Non-pigmented ciliary epithelial cell (primary cell): ENCODE data around the gene WDR44.
A peak's percentile ranks its signal among the peaks of the same experiment; 100 is the strongest.
"Not testable (repeated sequence)": the region's sequence is repeated elsewhere in the genome, so short reads cannot be mapped to it uniquely, and the experiment has no call there.

Experiments
- DNase-seq: peaks from one replicate; pipeline ENCODE4 v3.0.0-alpha.2; 2010; ENCODE audit warnings: low read depth

WDR44 gene

DNA sequence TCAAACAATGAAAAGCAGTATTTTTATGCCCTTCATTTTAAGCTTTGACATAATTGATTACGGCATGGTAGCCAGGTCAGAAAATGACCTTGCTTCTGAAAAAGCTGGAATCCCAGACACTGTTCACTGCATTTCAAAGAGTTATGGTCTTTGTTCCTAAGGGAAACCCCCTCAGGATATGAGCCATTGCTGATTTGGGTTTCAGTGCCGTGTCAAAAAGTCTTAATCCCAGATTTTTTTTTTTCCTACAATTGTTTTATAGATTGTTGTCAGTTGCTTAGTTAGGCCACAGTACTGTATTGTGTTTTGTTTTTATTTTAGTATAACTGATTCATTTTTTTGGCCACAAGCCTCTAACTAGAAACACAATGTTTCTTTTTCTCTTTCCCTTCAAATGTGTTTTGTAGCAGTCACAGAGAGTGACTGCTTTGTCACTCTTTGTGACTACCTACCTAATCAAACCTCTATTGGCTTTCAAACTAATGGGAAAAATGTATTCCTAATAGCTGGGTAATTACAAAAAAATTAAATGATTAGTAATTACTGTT, 10.3 kb downstream of the WDR44 start:
- no peak for DNase-seq

DNA sequence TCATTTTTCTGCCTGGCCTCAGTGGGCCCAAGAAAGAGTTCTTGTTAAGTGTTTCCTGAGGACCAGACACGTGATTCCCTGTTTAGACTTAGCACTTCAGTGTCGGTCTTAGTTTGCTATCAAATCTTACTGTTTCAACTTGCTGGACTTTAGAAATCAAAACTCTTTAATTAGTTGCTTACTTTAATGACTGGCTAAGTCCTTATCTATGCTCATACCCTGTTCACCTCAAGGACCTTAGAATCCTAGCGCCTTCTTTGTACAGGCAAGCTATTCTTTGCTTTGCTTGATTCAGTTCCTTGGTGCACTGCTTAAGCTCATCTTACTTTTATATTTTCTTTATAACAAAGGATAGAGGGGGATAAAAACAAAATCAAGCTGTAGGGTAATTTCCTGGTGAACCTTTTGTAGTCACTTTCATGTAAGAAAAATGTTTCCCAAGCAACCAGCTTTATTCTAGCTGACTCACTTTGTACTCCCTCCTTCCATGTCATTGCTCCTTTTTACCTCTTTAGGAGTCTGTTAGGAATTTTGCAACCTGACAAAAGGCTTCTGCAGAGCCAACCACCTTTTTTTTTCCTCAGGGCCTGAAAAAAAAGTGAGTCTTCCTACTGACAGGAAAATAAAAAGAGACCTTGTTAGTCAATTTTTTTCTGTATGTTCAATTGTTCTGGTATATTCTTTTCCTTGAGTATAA, 14.7 kb downstream of the WDR44 start:
- DNase-seq = no peak

DNA sequence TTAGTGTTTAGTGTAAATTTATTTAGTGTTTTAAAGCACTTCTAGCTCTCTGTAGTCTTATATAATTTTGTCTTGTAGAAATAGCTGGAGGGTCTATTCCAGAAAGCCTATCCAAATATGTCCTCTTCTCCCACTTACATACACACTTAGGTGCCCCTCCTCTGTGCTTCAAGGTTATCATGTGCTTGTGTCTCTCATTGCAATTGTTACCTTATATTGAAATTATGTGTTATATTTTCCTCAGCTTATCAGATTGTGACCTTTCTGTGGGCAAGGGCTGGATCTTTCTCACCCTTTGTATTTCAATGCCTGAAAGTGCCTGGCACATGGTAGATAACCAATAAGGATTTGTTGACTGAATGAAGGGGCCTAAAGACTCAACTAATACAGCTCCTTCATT, 18.4 kb downstream of the WDR44 start:
- DNase-seq = no peak

DNA sequence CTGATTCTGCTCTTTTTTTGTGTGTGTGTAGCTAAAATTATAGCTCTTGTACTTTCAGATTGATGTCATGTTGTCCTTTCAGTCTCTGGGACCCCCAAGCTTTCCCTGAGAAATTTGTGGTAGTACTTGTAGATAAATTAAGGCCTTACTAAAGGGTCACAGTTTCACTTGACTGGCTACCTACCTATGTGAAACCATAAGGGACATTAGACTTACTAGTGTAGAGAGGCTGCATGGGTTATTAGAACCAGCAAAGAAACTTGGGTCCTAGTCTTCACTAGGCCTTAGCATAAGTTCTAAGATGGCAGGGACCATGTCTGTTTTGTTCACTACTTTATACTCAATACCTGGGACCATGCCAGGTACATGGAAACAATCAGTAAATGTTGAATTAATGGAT, 21.4 kb downstream of the WDR44 start:
- DNase-seq = no peak

DNA sequence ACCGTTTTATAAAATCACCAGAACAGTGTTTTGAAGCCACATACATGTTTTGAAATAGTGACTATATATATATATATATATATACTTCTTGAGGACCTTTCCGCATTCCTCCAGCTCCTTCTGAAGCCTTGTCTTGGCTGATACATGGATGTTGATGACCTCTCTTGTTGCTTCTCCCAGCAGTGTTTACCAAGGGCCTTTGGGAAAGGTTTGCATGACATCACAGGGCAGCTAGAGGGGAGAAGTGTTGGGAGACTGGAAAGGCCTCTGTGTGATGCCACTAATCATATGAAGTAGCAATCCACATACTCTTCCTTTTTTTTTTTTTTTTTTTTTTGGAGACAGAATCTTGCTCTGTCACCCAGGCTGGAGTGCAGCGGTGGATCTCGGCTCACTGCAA, 22.5 kb downstream of the WDR44 start:
- no peak for DNase-seq

DNA sequence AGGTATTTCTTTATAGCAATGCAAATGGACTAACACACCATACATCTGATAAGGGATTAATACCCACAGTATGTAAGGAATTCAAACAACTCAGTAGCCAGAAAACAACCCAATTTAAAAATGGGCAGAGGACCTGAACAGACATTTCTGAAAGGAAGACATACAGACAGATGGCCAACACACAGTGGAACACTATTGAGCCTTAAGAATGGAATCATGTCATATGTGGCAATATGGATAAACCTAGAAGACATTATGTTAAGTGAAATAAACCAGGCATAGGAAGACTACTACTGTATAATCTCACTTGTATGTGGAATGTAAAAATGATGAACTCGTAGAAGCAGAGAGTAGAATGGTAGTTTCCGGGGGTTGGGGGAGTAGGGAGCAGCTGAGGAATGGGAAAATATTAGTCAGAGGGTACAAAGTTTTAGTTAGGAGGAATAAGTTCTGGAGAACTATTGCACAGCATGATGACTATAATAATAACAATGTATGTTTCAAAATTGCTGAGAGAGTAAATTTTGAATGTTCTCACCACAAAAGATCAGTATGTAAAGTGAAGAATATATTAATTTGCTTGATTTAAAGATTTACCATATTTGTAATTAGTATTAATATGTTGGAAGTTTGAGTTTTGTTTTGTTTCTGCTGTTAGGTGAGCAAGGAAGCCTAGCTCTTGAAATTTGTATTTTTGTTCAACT, 25.2 kb downstream of the WDR44 start:
- peak; percentile 45 for DNase-seq

DNA sequence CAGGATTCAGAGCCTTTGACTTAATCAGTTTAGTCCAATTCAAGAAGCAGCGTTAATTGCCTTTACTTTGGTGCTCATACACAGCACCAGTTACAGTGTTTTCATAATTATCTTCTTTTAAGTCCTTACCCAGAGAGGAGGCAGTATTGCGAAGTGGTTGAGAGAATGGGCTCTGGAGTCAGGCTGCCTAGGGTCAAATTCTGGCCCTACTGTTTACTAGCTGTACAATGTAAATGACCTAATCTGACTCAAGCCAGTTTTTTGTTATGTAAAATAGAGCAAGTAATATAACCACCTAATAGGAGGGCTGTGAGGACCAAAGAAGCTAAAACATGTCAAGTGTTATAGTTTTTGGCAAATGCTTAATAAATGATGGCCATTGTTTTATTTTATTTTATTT, 27.6 kb downstream of the WDR44 start:
- no peak for DNase-seq

DNA sequence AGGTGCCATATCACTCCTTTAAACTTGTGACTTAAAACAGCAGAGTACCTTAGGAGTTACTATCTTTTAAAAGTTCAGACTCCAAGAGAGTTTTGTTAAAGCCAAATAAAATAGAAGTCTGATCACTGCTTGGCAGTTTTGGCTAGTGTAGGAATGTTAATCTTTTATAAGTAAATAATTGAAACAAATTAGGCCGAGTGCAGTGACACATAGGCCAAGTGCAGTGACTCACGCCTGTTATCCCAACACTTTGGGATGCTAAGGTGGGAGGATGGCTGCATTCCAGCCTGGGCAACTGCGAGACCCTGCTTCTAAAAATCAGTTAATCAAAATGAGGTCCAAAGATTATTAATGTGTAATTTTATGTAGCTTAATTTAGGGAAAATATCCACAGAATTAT, 37.2 kb downstream of the WDR44 start:
- DNase-seq = no peak

DNA sequence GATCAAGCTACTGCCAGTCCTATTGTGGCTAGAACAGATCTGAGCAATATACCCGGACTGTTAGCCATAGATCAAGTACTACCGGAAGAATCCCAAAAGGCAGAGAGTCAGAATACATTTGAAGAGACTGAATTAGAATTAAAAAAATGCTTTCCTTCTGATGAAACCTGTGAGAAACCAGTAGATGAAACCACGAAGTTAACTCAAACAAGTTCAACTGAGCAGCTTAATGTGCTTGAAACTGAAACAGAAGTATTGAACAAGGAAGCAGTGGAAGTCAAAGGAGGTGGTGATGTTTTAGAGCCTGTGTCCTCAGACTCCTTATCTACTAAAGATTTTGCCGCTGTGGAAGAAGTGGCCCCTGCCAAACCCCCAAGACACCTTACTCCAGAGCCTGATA, 46.8 kb downstream of the WDR44 start:
- DNase-seq = no peak

DNA sequence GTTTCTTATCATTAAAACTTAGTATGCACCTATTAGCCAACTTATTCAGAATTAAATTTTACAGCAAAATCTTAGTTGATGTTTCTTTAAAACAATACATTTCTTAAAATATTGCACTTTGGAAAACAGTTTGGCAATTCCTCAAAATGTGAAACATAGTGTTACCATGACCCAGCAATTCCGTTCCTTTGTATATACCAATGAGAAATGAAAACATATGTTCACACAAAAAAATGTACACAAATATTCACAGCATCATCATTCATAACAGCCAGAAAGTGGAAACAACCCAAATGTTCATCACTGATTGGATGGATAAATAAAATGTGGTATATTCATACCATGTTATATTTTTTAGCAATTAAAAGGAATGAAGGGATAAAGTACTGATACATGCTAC, 50.2 kb downstream of the WDR44 start:
- no peak for DNase-seq

DNA sequence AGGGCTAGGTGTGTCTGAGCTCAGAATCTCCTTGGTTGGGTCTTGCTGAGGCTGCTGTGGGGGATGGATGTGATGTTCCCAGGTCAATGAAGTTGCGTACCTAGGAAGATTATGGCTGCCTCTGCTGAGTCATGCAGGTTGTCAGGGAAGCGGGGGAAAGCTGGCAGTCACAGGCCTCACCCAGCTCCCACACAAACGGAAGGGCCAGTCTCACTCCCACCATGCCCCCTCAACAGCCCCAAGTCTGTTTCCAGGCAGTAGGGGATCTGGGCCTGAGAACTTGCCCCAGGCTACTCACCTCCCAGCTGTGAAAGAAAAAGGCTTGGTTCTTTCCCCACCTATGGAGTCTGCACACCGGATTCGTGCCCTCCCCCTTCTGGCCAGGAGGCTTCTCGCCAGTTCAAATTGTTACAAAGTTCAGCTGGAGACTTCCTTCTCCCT, 72.9 kb downstream of the WDR44 start:
- no peak for DNase-seq

DNA sequence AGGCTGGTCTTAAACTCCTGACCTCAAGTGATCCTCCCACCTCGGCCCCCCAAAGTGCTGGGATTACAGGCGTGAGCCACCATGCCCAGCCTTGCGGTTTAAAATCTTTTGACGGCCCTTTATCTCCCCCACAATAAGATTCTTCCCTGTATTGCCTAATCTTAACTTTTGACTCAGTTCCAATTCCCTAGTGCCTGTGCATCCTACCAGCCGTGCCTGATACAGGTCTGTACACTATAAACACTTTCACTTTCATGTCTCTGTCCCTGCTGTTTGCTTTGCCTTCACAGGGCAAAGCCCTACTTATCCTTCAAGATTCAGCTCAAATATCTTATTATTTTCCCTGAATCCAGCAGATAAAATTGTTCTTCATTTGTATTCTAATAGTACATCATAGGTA, 74.6 kb downstream of the WDR44 start:
- DNase-seq = no peak

DNA sequence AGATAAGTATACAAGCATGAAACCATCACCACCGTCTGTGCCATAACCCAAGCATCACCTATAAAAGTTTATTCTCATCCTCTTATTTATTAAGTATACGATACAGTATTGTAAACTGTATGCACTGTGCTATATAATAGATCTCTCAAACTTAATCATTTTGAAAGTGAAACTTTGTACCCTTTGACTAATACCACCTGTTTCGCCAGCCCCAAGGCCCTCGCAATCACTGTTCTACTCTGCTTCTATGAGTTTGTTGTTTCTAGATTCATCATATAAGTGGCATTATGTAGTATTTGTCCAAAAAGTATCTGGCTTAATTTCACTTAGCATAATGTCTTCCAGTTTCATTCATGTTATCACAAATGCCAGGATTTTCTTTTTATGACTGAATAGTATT, 77.7 kb downstream of the WDR44 start:
- no peak for DNase-seq

DNA sequence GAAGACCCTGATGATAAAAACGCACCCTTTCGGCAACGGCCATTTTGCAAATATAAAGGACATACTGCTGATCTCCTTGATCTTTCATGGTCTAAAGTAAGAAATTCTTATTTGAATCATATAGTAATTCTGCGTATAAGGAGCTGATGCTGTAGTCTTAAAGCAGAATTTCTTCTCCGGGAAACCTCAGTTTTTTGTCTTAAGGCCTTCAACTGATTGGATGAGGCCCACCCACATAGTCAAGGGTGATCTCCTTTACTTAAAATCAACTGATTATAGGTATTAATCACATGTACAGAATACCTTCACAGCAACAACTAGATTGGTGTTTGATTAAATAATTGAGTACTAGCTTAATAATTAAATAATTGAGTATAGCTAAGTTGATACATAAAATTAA, 86.9 kb downstream of the WDR44 start:
- DNase-seq = no peak

DNA sequence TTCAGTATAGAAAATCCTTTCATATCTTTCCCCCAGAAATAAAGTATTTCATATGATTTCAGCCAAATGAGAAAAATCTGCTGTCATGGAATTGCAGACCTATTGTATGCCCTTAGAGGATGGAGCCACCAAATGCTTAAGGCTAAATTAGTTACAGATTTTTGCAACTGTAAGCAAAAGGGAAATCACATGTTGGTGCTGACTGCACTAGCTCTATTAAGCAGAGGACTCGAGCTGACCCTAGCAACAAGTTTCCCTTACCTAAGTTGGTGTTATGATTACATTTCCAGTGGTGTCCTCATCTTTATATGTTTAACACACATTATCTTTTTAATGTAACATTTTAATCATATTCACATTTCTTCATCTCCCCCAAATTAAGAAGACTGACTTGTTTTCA, 91.4 kb downstream of the WDR44 start:
- no peak for DNase-seq

DNA sequence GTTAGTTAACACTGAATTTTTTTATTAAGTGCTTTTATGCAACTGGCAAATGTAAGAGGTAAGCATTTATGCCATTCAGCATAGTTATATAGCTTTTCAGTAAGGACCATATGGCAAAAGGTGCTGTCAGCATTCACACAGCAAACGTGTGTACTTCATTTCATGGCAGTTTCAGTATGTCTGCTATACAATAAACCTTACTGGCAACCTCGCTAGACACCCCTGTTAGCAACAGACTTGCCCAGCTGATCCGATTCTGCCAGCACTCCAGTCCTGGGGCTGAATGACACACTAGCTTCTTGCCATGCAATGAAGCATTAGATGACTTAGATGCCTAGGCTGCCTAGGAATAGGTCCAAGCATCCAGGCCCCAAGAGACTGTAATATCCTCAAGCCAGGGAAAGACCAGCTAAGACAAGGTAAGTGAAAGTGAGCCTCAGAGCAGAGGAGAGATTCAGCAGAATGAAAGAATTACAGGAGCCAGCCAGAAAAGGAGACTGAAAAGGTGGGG, 102.4 kb downstream of the WDR44 start:
- DNase-seq = no peak

DNA sequence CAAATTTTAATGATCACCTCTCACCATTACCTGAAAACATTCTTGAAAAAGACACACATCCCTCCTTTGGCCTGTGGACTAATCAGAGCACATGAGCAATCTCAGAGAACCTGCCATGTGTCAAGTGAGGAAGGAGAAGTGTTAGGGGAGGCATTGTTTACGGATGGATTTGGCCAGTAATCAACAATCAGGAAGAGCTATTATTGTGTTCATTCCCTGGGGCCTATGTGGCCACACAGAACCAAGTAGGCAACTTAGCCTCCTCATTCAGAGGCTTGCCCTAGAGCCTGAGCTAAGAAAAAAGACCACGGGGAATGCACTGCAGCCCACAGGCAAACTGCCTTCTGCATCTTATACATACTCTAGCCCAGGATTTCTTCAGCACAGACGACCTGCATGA, 109.1 kb downstream of the WDR44 start:
- no peak for DNase-seq

DNA sequence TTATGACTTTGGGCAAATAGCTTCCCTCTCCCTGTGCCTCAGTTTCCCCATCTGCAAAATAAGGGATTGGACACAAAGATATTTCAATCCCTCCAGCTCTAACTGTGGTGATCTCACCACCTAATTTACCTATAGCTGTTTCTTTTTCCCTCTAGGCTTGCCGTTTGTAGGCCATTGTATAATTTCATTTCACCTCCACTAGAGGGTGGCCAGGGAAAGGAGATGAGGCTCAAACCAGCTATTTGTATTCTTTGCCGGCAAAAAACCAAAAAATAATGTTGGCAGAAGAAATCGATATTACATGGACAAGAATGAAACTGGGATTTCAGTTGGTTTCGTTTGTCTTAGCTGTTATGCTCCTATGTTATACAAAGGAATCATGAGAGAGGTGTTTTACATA, 113.6 kb downstream of the WDR44 start:
- DNase-seq = no peak

DNA sequence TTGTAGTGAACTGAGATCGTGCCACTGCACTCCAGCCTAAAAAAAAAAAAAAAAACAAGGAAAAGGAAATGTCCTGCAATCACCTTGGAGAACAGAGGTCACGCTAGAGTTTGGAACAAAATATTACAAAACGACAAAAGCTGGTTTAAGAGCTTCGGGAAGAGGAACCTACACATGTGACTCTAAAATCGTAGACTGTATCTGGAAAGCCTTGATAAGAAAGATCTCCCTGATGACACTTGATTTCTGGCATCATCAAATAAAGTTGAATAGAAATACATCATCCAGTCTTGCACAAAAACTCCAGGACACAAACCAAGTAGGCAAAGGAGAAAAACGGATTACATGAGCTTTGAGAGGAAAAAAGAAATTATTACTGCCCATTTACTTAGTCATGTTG, 118.6 kb downstream of the WDR44 start:
- no peak for DNase-seq

DNA sequence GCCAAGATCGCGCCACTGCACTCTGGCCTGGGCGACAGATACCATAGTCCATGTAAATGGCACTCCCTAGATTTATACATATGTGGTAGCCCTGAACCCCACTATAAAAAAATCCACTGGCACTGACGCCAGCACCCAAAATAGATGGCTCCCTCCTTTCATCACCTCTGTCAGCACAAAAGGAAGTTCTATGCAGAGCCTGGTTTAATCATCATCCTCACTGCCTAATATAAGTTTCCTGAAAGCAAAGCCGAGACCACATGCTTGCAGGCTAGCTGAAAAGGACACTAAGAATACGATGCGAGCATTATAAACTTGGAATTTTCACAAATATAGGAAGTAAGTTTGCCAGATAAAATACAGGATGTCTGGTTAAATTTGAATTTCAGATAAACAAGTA, 122.2 kb downstream of the WDR44 start:
- DNase-seq = no peak

DNA sequence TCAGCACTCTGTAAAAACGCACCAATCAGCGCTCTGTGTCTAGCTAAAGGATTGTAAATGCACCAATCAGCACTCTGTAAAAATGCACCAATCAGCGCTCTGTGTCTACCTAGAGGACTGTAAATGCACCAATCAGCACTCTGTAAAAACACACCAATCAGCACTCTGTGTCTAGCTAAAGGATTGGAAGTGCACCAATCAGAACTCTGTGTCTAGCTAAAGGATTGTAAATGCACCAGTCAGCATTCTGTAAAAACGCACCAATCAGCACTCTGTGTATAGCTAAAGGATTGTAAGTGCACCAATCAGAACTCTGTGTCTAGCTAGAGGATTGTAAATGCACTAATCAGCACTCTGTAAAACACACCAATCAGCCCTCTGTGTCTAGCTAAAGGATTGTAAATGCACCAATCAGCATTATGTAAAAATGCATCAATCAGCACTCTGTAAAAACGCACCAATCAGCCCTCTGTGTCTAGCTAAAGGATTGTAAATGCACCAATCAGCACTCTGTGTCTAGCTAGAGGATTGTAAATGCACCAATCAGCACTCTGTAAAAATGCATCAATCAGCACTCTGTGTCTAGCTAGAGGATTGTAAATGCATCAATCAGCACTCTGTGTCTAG, 124.9 kb downstream of the WDR44 start:
- DNase-seq = not testable (repeated sequence)

DNA sequence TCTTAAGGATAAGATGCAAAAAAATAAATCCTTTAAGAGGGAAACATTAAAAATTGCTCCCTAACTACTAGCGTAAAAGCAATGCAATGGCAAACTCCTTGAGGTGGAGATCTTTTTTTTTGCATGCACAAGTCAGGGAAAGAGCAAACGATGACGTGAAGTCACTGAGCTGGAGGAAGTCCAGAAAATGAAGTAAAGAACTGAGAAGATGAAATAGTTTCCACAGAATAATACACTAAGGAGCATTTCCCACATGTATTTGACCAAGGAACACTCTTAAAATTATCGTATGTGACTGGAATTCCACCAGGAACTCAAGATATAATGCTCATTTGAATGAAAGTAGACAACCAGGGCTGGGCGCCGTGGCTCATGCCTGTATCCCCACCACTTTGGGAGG, 128.7 kb downstream of the WDR44 start:
- DNase-seq = no peak

DNA sequence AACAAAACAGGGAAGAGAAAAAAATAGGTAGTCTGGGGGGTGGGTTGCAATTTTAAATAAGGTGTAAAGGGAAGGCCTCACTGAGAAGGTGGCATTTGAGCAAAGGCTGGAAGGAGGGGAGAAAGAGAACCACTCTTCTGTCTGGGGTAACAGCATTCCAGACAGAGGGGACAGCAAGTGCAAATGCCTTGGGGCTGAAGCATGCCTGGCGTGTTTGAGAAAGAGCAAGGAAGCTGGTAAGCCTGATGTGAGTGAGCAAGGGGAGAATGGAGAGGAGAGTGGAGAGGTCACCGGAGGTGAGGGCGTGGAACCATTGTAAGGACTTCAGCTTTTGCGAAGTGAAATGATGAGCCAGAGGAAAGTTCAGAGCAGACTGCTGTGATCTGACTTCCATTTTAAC, 130.0 kb downstream of the WDR44 start:
- no peak for DNase-seq
